H9 (cell line): ENCODE results near the gene ZNF792. TPM values are rescaled to one million over a fixed set of nuclear protein-coding genes. Genes with fewer than 3 reads are reported as not detected.

ENCODE experiments used
- DNase-seq: peaks from one replicate; pipeline ENCODE4 v3.0.0-alpha.2; 2017
- H2AFZ ChIP-seq: one replicate; pipeline ENCODE4 v1.6.1; 2013; ENCODE audit warnings: mild to moderate bottlenecking, low read length, control low read depth, moderate library complexity
- H2AK5ac ChIP-seq: 2 replicates; pipeline ENCODE4 v1.6.1; 2013; ENCODE audit warnings: low read length, control low read depth, mixed read lengths; ENCODE audit not compliant: insufficient read length
- H2BK120ac ChIP-seq: one replicate; pipeline ENCODE4 v1.6.1; 2013; ENCODE audit warnings: low read depth, mild to moderate bottlenecking, low read length, control low read depth, inconsistent platforms; ENCODE audit not compliant: poor library complexity, severe bottlenecking
- H2BK12ac ChIP-seq: 2 replicates; pipeline ENCODE4 v1.6.1; 2013; ENCODE audit warnings: low read length, control low read depth, mixed read lengths, low read depth; ENCODE audit not compliant: insufficient read length
- H2BK15ac ChIP-seq: 2 replicates; pipeline ENCODE4 v1.6.1; 2013; ENCODE audit warnings: low read depth, low read length, control low read depth
- H2BK20ac ChIP-seq: one replicate; pipeline ENCODE4 v1.6.1; 2013; ENCODE audit warnings: low read depth, mild to moderate bottlenecking, low read length, control low read depth, inconsistent platforms; ENCODE audit not compliant: poor library complexity, severe bottlenecking
- H2BK5ac ChIP-seq: 2 replicates; pipeline ENCODE4 v1.6.1; 2013; ENCODE audit warnings: low read length, control low read depth, mixed read lengths; ENCODE audit not compliant: insufficient read length
- H3K14ac ChIP-seq: 2 replicates; pipeline ENCODE4 v1.6.1; 2013; ENCODE audit warnings: low read length, control low read depth; ENCODE audit not compliant: insufficient read depth
- H3K18ac ChIP-seq: 2 replicates; pipeline ENCODE4 v1.6.1; 2013; ENCODE audit warnings: low read depth, mild to moderate bottlenecking, mixed read lengths, low read length, control low read depth; ENCODE audit not compliant: insufficient read length
- H3K23ac ChIP-seq: 2 replicates; pipeline ENCODE4 v1.6.1; 2013; ENCODE audit warnings: low read length, control low read depth, mixed read lengths, low read depth; ENCODE audit not compliant: insufficient read length
- H3K23me2 ChIP-seq: 2 replicates; pipeline ENCODE4 v1.6.1; 2013; ENCODE audit warnings: low read depth, mild to moderate bottlenecking, mixed read lengths, low read length, control low read depth; ENCODE audit not compliant: insufficient read length, poor library complexity, severe bottlenecking
- H3K27ac ChIP-seq: 2 replicates; pipeline ENCODE4 v1.5.1; 2013; ENCODE audit warnings: low read length, control low read depth, mixed read lengths, low read depth; ENCODE audit not compliant: insufficient read length
- H3K27me3 ChIP-seq: 2 replicates; pipeline ENCODE4 v1.6.1; 2013; ENCODE audit warnings: low read length, control low read depth, inconsistent platforms; ENCODE audit not compliant: insufficient read depth
- H3K4ac ChIP-seq: 2 replicates; pipeline ENCODE4 v1.6.1; 2013; ENCODE audit warnings: low read depth, mild to moderate bottlenecking, control low read depth, inconsistent platforms, low read length, moderate library complexity
- H3K4me1 ChIP-seq: 2 replicates; pipeline ENCODE4 v1.6.1; 2013; ENCODE audit warnings: low read length, control low read depth, inconsistent platforms; ENCODE audit not compliant: insufficient read depth
- H3K4me2 ChIP-seq: 2 replicates; pipeline ENCODE4 v1.6.1; 2013; ENCODE audit warnings: low read length, control low read depth, mixed read lengths; ENCODE audit not compliant: insufficient read length, insufficient read depth
- H3K56ac ChIP-seq: 2 replicates; pipeline ENCODE4 v1.6.1; 2013; ENCODE audit warnings: low read depth, mild to moderate bottlenecking, mixed read lengths, low read length, control low read depth; ENCODE audit not compliant: insufficient read length
- H3K79me1 ChIP-seq: 2 replicates; pipeline ENCODE4 v1.6.1; 2013; ENCODE audit warnings: low read depth, mild to moderate bottlenecking, moderate library complexity, low read length, control low read depth, inconsistent platforms; ENCODE audit not compliant: insufficient read depth, poor library complexity, severe bottlenecking
- H3K79me2 ChIP-seq: 2 replicates; pipeline ENCODE4 v1.6.1; 2013; ENCODE audit warnings: low read length, control low read depth, inconsistent platforms; ENCODE audit not compliant: insufficient read depth
- H3K9ac ChIP-seq: 2 replicates; pipeline ENCODE4 v1.6.1; 2013; ENCODE audit warnings: low read length, control low read depth, mixed read lengths; ENCODE audit not compliant: insufficient read length; ENCODE audit errors: extremely low read depth
- H3K9me3 ChIP-seq: one replicate; pipeline ENCODE4 v1.6.1; 2013; ENCODE audit warnings: low read depth, low read length, inconsistent platforms; ENCODE audit not compliant: control insufficient read depth
- H3T11ph ChIP-seq: one replicate; pipeline ENCODE4 v1.6.1; 2013; ENCODE audit warnings: mild to moderate bottlenecking, low read length, control low read depth, inconsistent platforms
- H4K20me1 ChIP-seq: one replicate; pipeline ENCODE4 v1.6.1; 2013; ENCODE audit not compliant: control insufficient read depth, insufficient read length, insufficient read depth
- H4K5ac ChIP-seq: 2 replicates; pipeline ENCODE4 v1.6.1; 2013; ENCODE audit warnings: low read depth, mild to moderate bottlenecking, mixed read lengths, low read length, control low read depth; ENCODE audit not compliant: insufficient read length
- H4K8ac ChIP-seq: replicated peaks from 2 replicates; pipeline ENCODE4 v1.6.1; 2013; ENCODE audit warnings: low read length, control low read depth, mixed read lengths, low read depth; ENCODE audit not compliant: insufficient read length
- H4K91ac ChIP-seq: 2 replicates; pipeline ENCODE4 v1.6.1; 2013; ENCODE audit warnings: low read depth, mild to moderate bottlenecking, moderate library complexity, mixed read lengths, low read length, control low read depth; ENCODE audit not compliant: insufficient read length
- H3K27ac Mint-ChIP-seq, 3 experiments: 2 replicates in 2 of 3; 3 replicates in 1 of 3; pipeline ENCODE4 v1.8.0; 2020 to 2021; ENCODE audit warnings: mixed read lengths in 3 of 3, mild to moderate bottlenecking in 1 of 3, moderate library complexity in 1 of 3
- H3K27me3 Mint-ChIP-seq: 2 replicates; pipeline ENCODE4 v1.8.0; 2021; ENCODE audit warnings: low read depth, mild to moderate bottlenecking, moderate library complexity, mixed read lengths
- H3K36me3 Mint-ChIP-seq, 3 experiments: 2 replicates in 2 of 3; 3 replicates in 1 of 3; pipeline ENCODE4 v1.8.0; 2020 to 2021; ENCODE audit warnings: low read depth in 3 of 3, mixed read lengths in 3 of 3; ENCODE audit not compliant: insufficient read depth in 1 of 3
- H3K4me1 Mint-ChIP-seq, 2 experiments: 2 replicates each; pipeline ENCODE4 v1.8.0; 2020; ENCODE audit warnings: mixed read lengths in 2 of 2
- H3K4me3 Mint-ChIP-seq, 2 experiments: 2 replicates in 1 of 2; 3 replicates in 1 of 2; pipeline ENCODE4 v1.8.0; 2020 to 2021; ENCODE audit warnings: mild to moderate bottlenecking in 2 of 2, mixed read lengths in 2 of 2, moderate library complexity in 1 of 2
- H3K9me3 Mint-ChIP-seq, 2 experiments: 2 replicates in 1 of 2; 3 replicates in 1 of 2; pipeline ENCODE4 v1.8.0; 2020; ENCODE audit warnings: mild to moderate bottlenecking in 2 of 2, mixed read lengths in 2 of 2, moderate library complexity in 1 of 2
- CTCF ChIP-seq: fragments of 200-600 bp; sonication (generic); conservative IDR thresholded peaks from 3 replicates; pipeline ENCODE4 v1.8.0; 2021; ENCODE audit warnings: antibody characterized with exemption, mild to moderate bottlenecking
- WGBS: extraction: QIAGEN DNeasy Blood & Tissue Kit; methylation state at CpG from one replicate; pipeline ENCODE4 v1.1.7; 2013; ENCODE audit warnings: missing lambda C conversion rate, low lambda C conversion rate, mixed read lengths; ENCODE audit not compliant: insufficient read length; ENCODE audit errors: extremely low coverage; 5-methylcytosine and 5-hydroxymethylcytosine counted together
- total RNA-seq: library from RNA; stranded (reverse); gene quantifications from 2 replicates; pipeline ENCODE4 v1.2.1, GENCODE V29; 2021

Gene ZNF792
- total RNA-seq, 1 experiment from 2014 or later: 8.3 TPM

GRCh38 chr19:34988119-34988518 lies 24.1 kb upstream of the ZNF792 start:
- no CpG with 5 or more reads among the region's 1 CpG for WGBS
- Histone ChIP-seq H3K23me2 (no peaks in the 10 kb centered on the region), H3K79me2 (no peaks in the 10 kb centered on the region), H3K4me1 (peaks cover 5% of the 10 kb centered on the region; the same call in 1 of the 2 replicates), H3K18ac (no peak overlapping the region), H2BK12ac (no peak overlapping the region), H4K20me1 (no peaks in the 10 kb centered on the region), H3K4me2 (no peak overlapping the region), H4K5ac (no peak overlapping the region), H2BK15ac (no peak overlapping the region), H3K23ac (no peak overlapping the region), H4K91ac (no peak overlapping the region), H3K79me1 (no peaks in the 10 kb centered on the region), H3K14ac (no peak overlapping the region), H3K27ac (no peak overlapping the region), H2BK20ac (no peak overlapping the region), H3K56ac (no peak overlapping the region), H2BK5ac (no peak overlapping the region), H2AFZ (no peak overlapping the region), H2BK120ac (no peak overlapping the region), H3T11ph (no peak overlapping the region), H3K9ac (no peak overlapping the region), H3K9me3 (no peaks in the 10 kb centered on the region), H3K4ac (no peak overlapping the region), H3K27me3 (no peaks in the 10 kb centered on the region), H2AK5ac (no peak overlapping the region), H4K8ac (no peak overlapping the region)
- Mint-ChIP-seq H3K4me1 (peaks cover 9% of the 10 kb centered on the region in 2 experiments), H3K9me3 (peaks cover 4 to 10% of the 10 kb centered on the region in 2 experiments; a peak in 4 of 5 replicates), H3K4me3 (no peak overlapping the region), H3K36me3 (peaks cover 0 to 5% (median 0%) of the 10 kb centered on the region in 3 experiments; a peak in 3 of 7 replicates), H3K27me3 (no peaks in the 10 kb centered on the region; the same call in 1 of the 2 replicates), H3K27ac (no peak overlapping the region)
- no peak for TF ChIP-seq CTCF
- no peak for DNase-seq
